K562 (cell line): ENCODE results near the gene ANKS1B. TPM values are rescaled to one million over a fixed set of nuclear protein-coding genes. Genes with fewer than 3 reads are reported as not detected.

Source experiments
- ATAC-seq: fragments of 200-7000 bp; cut with Tn5 transposase; 3 replicates; pipeline ENCODE4 v1.9.1; 2020; ENCODE audit warnings: moderate library complexity
- BruUV-seq: library from RNA; stranded (reverse); fragments of 400-500 nt; replicated peaks from 2 replicates; lab custom pipeline; 2021; lab: Mats Ljungman, UMichigan
- CTCF ChIA-PET: fragments of 300-600 bp; formaldehyde crosslinking; extraction: SDS; loops from one replicate; lab custom pipeline; 2021; ENCODE audit warnings: low intra/inter-chr PET ratio; lab: Yijun Ruan, JAX
- POLR2A ChIA-PET: fragments of 300-600, 350-650 bp; sonication (Branson Sonifier 250); formaldehyde crosslinking; extraction: SDS; loops from one replicate; lab custom pipeline; 2021; ENCODE audit warnings: antibody characterized with exemption, inconsistent platforms; lab: Yijun Ruan, JAX
- DNase-seq, 4 experiments: peaks; one replicate each; pipeline versions ENCODE4 v3.0.0 to v3.0.0-alpha.2; 2011 to 2018; ENCODE audit warnings: low spot score in 3 of 4, mixed read lengths in 3 of 4; ENCODE audit errors: extremely low read depth in 1 of 4
- FAIRE-seq: peaks from 2 replicates; lab custom pipeline; 2011; peaks lifted over from hg19 to GRCh38; lab: Jason Lieb, UNC
- H2AFZ ChIP-seq: 2 replicates; pipeline ENCODE4 v1.6.0; 2011; ENCODE audit warnings: low read depth, low read length, control low read depth, inconsistent platforms
- H3K27ac ChIP-seq: fragments of 200-600 bp; 3 replicates; pipeline ENCODE4 v1.8.0; 2011; ENCODE audit warnings: low read depth, mild to moderate bottlenecking, control low read depth, inconsistent platforms, low read length, moderate library complexity, mixed read lengths; ENCODE audit errors: extremely low read depth
- H3K27me3 ChIP-seq, 2 experiments: fragments of 300-600 bp in 1 of 2; 2 replicates in 1 of 2; 3 replicates in 1 of 2; pipeline versions ENCODE4 v1.6.0 to v1.8.0; 2011; ENCODE audit warnings: inconsistent platforms in 2 of 2, low read length in 2 of 2, mild to moderate bottlenecking in 1 of 2, mixed read lengths in 1 of 2, moderate library complexity in 1 of 2; ENCODE audit not compliant: control insufficient read depth in 2 of 2, insufficient read depth in 2 of 2
- H3K36me3 ChIP-seq: fragments of 300-600 bp; 3 replicates; pipeline ENCODE4 v1.8.0; 2011; ENCODE audit warnings: mild to moderate bottlenecking, low read length, inconsistent platforms; ENCODE audit not compliant: control insufficient read depth, insufficient read depth
- H3K4me1 ChIP-seq, 2 experiments: fragments of 200-600 bp in 1 of 2; replicated peaks in 1 of 2; 2 replicates in 1 of 2; 3 replicates in 1 of 2; pipeline versions ENCODE4 v1.5.1 to v1.8.0; 2011; ENCODE audit warnings: inconsistent platforms in 2 of 2, low read length in 2 of 2, mild to moderate bottlenecking in 1 of 2, mixed read lengths in 1 of 2, moderate library complexity in 1 of 2; ENCODE audit not compliant: control insufficient read depth in 2 of 2, insufficient read depth in 2 of 2
- H3K4me2 ChIP-seq: 2 replicates; pipeline ENCODE4 v1.6.1; 2011; ENCODE audit warnings: low read length, control low read depth, inconsistent platforms, mixed read lengths; ENCODE audit not compliant: insufficient read depth
- H3K4me3 ChIP-seq: fragments of 200-600 bp; sonication (generic), shearing (Covaris generic); 2 replicates; pipeline ENCODE4 v1.5.1; 2016; ENCODE audit warnings: control low read depth, inconsistent platforms
- H3K79me2 ChIP-seq: fragments of 200-600 bp; 3 replicates; pipeline ENCODE4 v1.8.0; 2011; ENCODE audit warnings: low read length, inconsistent platforms; ENCODE audit not compliant: control insufficient read depth, insufficient read depth
- H3K9ac ChIP-seq, 2 experiments: 2 replicates each; pipeline versions ENCODE4 v1.6.0 to v1.6.1; 2011; ENCODE audit warnings: low read depth in 2 of 2, low read length in 2 of 2, control low read depth in 1 of 2, inconsistent platforms in 1 of 2, mild to moderate bottlenecking in 1 of 2, mixed read lengths in 1 of 2; ENCODE audit not compliant: insufficient read depth in 1 of 2
- H3K9me1 ChIP-seq: one replicate; pipeline ENCODE4 v1.6.0; 2011; ENCODE audit warnings: inconsistent platforms, mild to moderate bottlenecking, low read length, moderate library complexity; ENCODE audit not compliant: control insufficient read depth, insufficient read depth
- H3K9me3 ChIP-seq: replicated peaks from 2 replicates; pipeline ENCODE4 v1.5.1; 2011; ENCODE audit warnings: low read depth, low read length, inconsistent platforms; ENCODE audit not compliant: control insufficient read depth, insufficient read depth
- H4K20me1 ChIP-seq: replicated peaks from 2 replicates; pipeline ENCODE4 v1.6.1; 2011; ENCODE audit warnings: low read length, inconsistent platforms, mixed read lengths; ENCODE audit not compliant: control insufficient read depth, insufficient read depth
- ATF4 ChIP-seq: fragments of 450-650 bp; formaldehyde crosslinking; IDR thresholded peaks from 2 replicates; pipeline ENCODE4 v1.4.0; 2022; ENCODE audit warnings: mild to moderate bottlenecking, moderate library complexity
- C11orf30 ChIP-seq: fragments of 450-650 bp; IDR thresholded peaks from 2 replicates; pipeline ENCODE4 v1.6.1; 2016; ENCODE audit warnings: low read depth, mild to moderate bottlenecking
- CAMTA2 ChIP-seq: fragments of 250-450 bp; sonication (Bioruptor Pico); conservative IDR thresholded peaks from 2 replicates; pipeline ENCODE4 v1.5.1; 2022
- DDX20 ChIP-seq: fragments of 450-650 bp; IDR thresholded peaks from 2 replicates; pipeline ENCODE4 v1.6.1; 2016; ENCODE audit warnings: missing genetic modification characterization, low read depth, mild to moderate bottlenecking, missing compliant biosample characterization, moderate library complexity
- DNMT1 ChIP-seq: fragments of 450-650 bp; IDR thresholded peaks from 2 replicates; pipeline ENCODE4 v1.6.1; 2016; ENCODE audit warnings: antibody characterized with exemption, mild to moderate bottlenecking
- EP400 ChIP-seq: fragments of 450-650 bp; IDR thresholded peaks from 2 replicates; pipeline ENCODE4 v1.6.1; 2017; ENCODE audit warnings: antibody characterized with exemption, mild to moderate bottlenecking, moderate library complexity
- MAFF ChIP-seq: IDR thresholded peaks from 2 replicates; pipeline ENCODE4 v1.6.1; 2012; ENCODE audit warnings: low read length, improper control_type of control experiment
- MAFG ChIP-seq: fragments of 450-650 bp; conservative IDR thresholded peaks from 2 replicates; pipeline ENCODE4 v1.6.1; 2016; ENCODE audit warnings: missing genetic modification characterization, missing compliant biosample characterization
- MYC ChIP-seq, 2 experiments: fragments of 250-450 bp in 1 of 2; sonication (Bioruptor Pico) in 1 of 2; IDR thresholded peaks; 2 replicates each; pipeline versions ENCODE4 v1.5.1 to v1.6.1; 2012 to 2021; ENCODE audit warnings: low read depth in 2 of 2, borderline replicate concordance in 1 of 2, improper control_type of control experiment in 1 of 2, low read length in 1 of 2, mild to moderate bottlenecking in 1 of 2, moderate library complexity in 1 of 2
- NFATC3 ChIP-seq: fragments of 450-650 bp; IDR thresholded peaks from 2 replicates; pipeline ENCODE4 v1.6.1; 2017; ENCODE audit warnings: mild to moderate bottlenecking
- NR4A1 ChIP-seq, 2 experiments: fragments of 250-450 bp in 1 of 2; fragments of 450-650 bp in 1 of 2; sonication (Bioruptor Pico) in 1 of 2; IDR thresholded peaks; 2 replicates each; pipeline versions ENCODE4 v1.4.0 to v1.6.1; 2016 to 2020; ENCODE audit warnings: mild to moderate bottlenecking in 2 of 2, missing compliant biosample characterization in 1 of 2, missing genetic modification characterization in 1 of 2, moderate library complexity in 1 of 2
- SLC30A9 ChIP-seq: fragments of 250-450 bp; sonication (Bioruptor Pico); IDR thresholded peaks from 2 replicates; pipeline ENCODE4 v1.8.0; 2022; ENCODE audit warnings: mild to moderate bottlenecking, moderate library complexity
- SMC3 ChIP-seq: conservative IDR thresholded peaks from 2 replicates; pipeline ENCODE4 v1.6.1; 2011; ENCODE audit warnings: low read depth, low read length, improper control_type of control experiment; ENCODE audit not compliant: insufficient read depth
- SNIP1 ChIP-seq: fragments of 450-650 bp; IDR thresholded peaks from 2 replicates; pipeline ENCODE4 v1.7.1; 2017; ENCODE audit warnings: low read depth, mild to moderate bottlenecking
- ZBTB9 ChIP-seq: fragments of 450-650 bp; formaldehyde crosslinking; IDR thresholded peaks from 2 replicates; pipeline ENCODE4 v1.4.0; 2020; ENCODE audit warnings: mild to moderate bottlenecking, moderate library complexity
- ZNF347 ChIP-seq: fragments of 450-650 bp; formaldehyde crosslinking; IDR thresholded peaks from 2 replicates; pipeline ENCODE4 v1.4.0; 2020; ENCODE audit warnings: low read depth, mild to moderate bottlenecking, moderate library complexity
- in situ Hi-C: fragments of 300-500 bp; cut with MboI; formaldehyde crosslinking; loops from 4 replicates; pipeline ENCODE4 v1.15.0; 2018; ENCODE audit warnings: inconsistent platforms, mixed read lengths
- intact Hi-C: fragments of 100-400 bp; cut with micrococcal nuclease; formaldehyde crosslinking; loops from 2 replicates; pipeline ENCODE4 v1.14.2; 2022
- polyA plus RNA-seq, 8 experiments: library from polyadenylated mRNA; depleted of rRNA in 4 of 8; stranded (reverse) in 5 of 8; unstranded in 3 of 8; fragments of >200 nt; fragmentation: Nextera tagmentation in 2 of 8; fragmentation: Illumina TruSeq in 1 of 8; extraction: Ambion mirVana in 2 of 8; extraction: Trizol in 1 of 8; gene quantifications; 2 replicates each; pipeline versions ENCODE4 v1.2.1 to v1.2.3, GENCODE V29; 2011 to 2014; ENCODE audit warnings: inconsistent platforms in 1 of 8, missing spikeins in 1 of 8
- total RNA-seq, 7 experiments: library from RNA; depleted of rRNA in 6 of 7; stranded (reverse); fragments of >200 nt in 6 of 7; fragmentation: Illumina TruSeq in 2 of 7; extraction: Trizol in 2 of 7; gene quantifications; 2 replicates each; pipeline versions ENCODE4 v1.2.1 to v1.2.3, GENCODE V29; 2011 to 2021; ENCODE audit warnings: low replicate concordance in 1 of 7
- TF ChIP-seq, protein P1 (sequence below), 2 experiments: fragments of 200-800 bp in 1 of 2; sonication (Bioruptor generic) in 1 of 2; sonication (generic) in 1 of 2; formaldehyde crosslinking in 1 of 2; IDR thresholded peaks in 1 of 2; conservative IDR thresholded peaks in 1 of 2; 2 replicates each; pipeline versions ENCODE4 v1.5.0 to v1.6.1; 2016 to 2020; ENCODE audit warnings: missing compliant biosample characterization in 1 of 2, missing genetic modification characterization in 1 of 2, missing genetic modification reagents in 1 of 2
- TF ChIP-seq, protein P2 (sequence below): fragments of 450-650 bp; conservative IDR thresholded peaks from 2 replicates; pipeline ENCODE4 v1.6.1; 2016; ENCODE audit warnings: missing genetic modification characterization, low read depth, mild to moderate bottlenecking, missing compliant biosample characterization, moderate library complexity

The ANKS1B gene
- total and polyA plus RNA-seq, 9 of the 15 experiments (the other 6 are each of a cell fraction or from before 2014, with no cell fraction given), result 0.04 to 0.47 (median 0.28) TPM; not detected in 4

DNA sequence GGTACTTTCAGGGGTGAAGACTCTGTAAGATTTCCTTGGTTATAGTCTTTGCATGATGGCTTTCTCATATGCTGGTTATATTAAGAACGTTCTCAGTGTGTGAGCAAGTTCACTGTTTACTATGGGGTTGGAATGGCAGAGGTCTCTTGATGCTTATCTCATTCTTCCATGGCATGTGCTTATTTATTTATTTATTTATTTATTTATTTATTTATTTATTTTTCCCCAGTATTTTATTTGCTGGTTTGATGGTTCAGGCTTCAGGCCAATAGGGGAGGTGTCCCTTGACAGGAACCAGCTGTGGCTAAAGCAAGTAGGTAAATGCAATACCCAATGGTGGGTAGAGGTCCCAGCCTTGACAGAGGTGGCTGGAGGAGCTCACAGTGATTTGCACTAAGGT, 498.5 kb downstream of the ANKS1B start (continued):
- TF ChIP-seq ATF4 (no peak), MYC (IDR thresholded peaks at IDR 0.05; ENCODE audit: low read depth, low read length) (no peak), MYC (CRISPR knock-in tag; IDR thresholded peaks at IDR 0.05; ENCODE audit: borderline replicate concordance, low read depth) (no peak), SNIP1 (no peak), NR4A1 (CRISPR knock-in tag; IDR thresholded peaks at IDR 0.05) (no peak), NR4A1 (tag; IDR thresholded peaks at IDR 0.05) (no peak), CAMTA2 (CRISPR knock-in tag) (no peak)

- no peak for DNase-seq
- POLR2A ChIA-PET, result no interaction called here
- TF ChIP-seq DNMT1, result no peak
- no peak for TF ChIP-seq NFATC3
- TF ChIP-seq SLC30A9, result no peak
- no peak for TF ChIP-seq DDX20 (tag)
- TF ChIP-seq MAFF, result peak; percentile 78
- TF ChIP-seq C11orf30, result peak; percentile 72
- TF ChIP-seq, protein P1, sequence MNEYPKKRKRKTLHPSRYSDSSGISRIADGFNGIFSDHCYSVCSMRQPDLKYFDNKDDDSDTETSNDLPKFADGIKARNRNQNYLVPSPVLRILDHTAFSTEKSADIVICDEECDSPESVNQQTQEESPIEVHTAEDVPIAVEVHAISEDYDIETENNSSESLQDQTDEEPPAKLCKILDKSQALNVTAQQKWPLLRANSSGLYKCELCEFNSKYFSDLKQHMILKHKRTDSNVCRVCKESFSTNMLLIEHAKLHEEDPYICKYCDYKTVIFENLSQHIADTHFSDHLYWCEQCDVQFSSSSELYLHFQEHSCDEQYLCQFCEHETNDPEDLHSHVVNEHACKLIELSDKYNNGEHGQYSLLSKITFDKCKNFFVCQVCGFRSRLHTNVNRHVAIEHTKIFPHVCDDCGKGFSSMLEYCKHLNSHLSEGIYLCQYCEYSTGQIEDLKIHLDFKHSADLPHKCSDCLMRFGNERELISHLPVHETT (CRISPR knock-in tag; conservative IDR thresholded peaks at IDR 0.05 in 1 of 2, IDR thresholded peaks at IDR 0.05 in 1 of 2), result no peak
- TF ChIP-seq SMC3, result no peak
- TF ChIP-seq EP400, result no peak
- no peak for TF ChIP-seq ZBTB9 (CRISPR knock-in tag)
- peak; percentile 80 for TF ChIP-seq MAFG (tag)
- no peak for TF ChIP-seq ZNF347 (CRISPR knock-in tag)
- TF ChIP-seq, protein P2, sequence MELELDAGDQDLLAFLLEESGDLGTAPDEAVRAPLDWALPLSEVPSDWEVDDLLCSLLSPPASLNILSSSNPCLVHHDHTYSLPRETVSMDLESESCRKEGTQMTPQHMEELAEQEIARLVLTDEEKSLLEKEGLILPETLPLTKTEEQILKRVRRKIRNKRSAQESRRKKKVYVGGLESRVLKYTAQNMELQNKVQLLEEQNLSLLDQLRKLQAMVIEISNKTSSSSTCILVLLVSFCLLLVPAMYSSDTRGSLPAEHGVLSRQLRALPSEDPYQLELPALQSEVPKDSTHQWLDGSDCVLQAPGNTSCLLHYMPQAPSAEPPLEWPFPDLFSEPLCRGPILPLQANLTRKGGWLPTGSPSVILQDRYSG (tag), result no peak
These were observed 505.6 kb downstream of the ANKS1B start for GRCh38 chr12:99479149-99479548.

More at GRCh38 chr12:99479149-99479548, 505.6 kb downstream of the ANKS1B start:
- Histone ChIP-seq H3K27ac (no peak overlapping the region), H3K9me1 (no peaks in the 10 kb centered on the region), H3K4me2 (no peak overlapping the region), H3K9me3 (no peaks in the 10 kb centered on the region), H3K27me3 (no peaks in the 10 kb centered on the region), H4K20me1 (no peaks in the 10 kb centered on the region), H3K79me2 (no peaks in the 10 kb centered on the region), H3K4me3 (no peak overlapping the region), H3K4me1 (no peaks in the 10 kb centered on the region), H3K9ac (no peak overlapping the region), H3K36me3 (no peaks in the 10 kb centered on the region), H2AFZ (no peak overlapping the region)
- CTCF ChIA-PET, result no interaction called here
- ATAC-seq (no peak), FAIRE-seq (no peak)
- intact Hi-C loops, result no loop called here
- in situ Hi-C loops, result no loop called here
- BruUV-seq, result no TSS peak
